ENCODE data around the gene DHX35. TPM values are rescaled to one million over a fixed set of nuclear protein-coding genes. Genes with fewer than 3 reads are reported as not detected.

Gene DHX35
- polyA plus RNA-seq, 1 donor from 2014 or later: 21.3 TPM

GRCh38 chr20:38935285-38935684, 26.9 kb upstream of the DHX35 start:
- H3K27me3 ChIP-seq (ENCODE audit: insufficient read depth, low read depth, low read length): no peaks in the 10 kb centered on the region
- H3F3A ChIP-seq (ENCODE audit: insufficient read depth, low read length, poor library complexity, severe bottlenecking): no peaks in the 10 kb centered on the region
- no peaks in the 10 kb centered on the region for H3K9me2 ChIP-seq (ENCODE audit: insufficient read depth, low read length)
- no peaks in the 10 kb centered on the region for H3K36me3 ChIP-seq (ENCODE audit: insufficient read depth, low read length)
- no peaks in the 10 kb centered on the region for H3K9me3 ChIP-seq (ENCODE audit: low read length)
- H3K4me3 ChIP-seq (ENCODE audit: low read length): no peak overlapping the region
- H2AFZ ChIP-seq (ENCODE audit: low read depth, low read length): no peak overlapping the region
- H4K20me1 ChIP-seq (ENCODE audit: insufficient read depth): no peaks in the 10 kb centered on the region
- peaks cover 14% of the 10 kb centered on the region for H3K79me2 ChIP-seq (replicated peaks; ENCODE audit: insufficient read depth, low read length)
- no peak overlapping the region for H3K4me2 ChIP-seq (ENCODE audit: low read length)
- no peak for TF ChIP-seq MXI1 (conservative IDR thresholded peaks at IDR 0.05; ENCODE audit: poor library complexity, severe bottlenecking)
- no peak overlapping the region for H3K27ac ChIP-seq (ENCODE audit: low read length)
- no peak overlapping the region for H3K9ac ChIP-seq (ENCODE audit: low read length)

DNA sequence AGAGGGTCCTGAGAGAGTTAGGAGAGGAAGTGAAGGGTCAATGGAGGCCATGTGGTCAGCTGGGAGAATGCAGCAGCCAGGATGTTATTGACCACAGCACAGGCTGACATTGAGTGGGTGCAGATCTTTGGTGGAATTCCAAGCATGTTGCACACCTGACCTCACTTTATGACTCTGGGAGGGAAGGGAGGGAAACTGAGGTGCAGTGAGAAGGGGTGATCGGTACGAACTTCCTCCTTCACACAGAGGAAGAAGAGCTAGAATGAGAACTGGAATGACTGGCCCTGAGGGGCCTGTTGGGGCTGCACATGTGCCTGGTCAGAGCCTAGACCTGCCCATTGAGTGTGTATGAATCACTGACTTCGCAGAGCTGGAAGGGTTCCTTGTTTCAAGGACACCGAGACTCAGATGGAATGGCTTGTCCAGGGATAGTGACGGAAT, 26.2 kb upstream of the DHX35 start:
- no peaks in the 10 kb centered on the region for H3K9me2 ChIP-seq (ENCODE audit: insufficient read depth, low read length)
- H4K20me1 ChIP-seq (ENCODE audit: insufficient read depth): no peaks in the 10 kb centered on the region
- TF ChIP-seq, protein P1, sequence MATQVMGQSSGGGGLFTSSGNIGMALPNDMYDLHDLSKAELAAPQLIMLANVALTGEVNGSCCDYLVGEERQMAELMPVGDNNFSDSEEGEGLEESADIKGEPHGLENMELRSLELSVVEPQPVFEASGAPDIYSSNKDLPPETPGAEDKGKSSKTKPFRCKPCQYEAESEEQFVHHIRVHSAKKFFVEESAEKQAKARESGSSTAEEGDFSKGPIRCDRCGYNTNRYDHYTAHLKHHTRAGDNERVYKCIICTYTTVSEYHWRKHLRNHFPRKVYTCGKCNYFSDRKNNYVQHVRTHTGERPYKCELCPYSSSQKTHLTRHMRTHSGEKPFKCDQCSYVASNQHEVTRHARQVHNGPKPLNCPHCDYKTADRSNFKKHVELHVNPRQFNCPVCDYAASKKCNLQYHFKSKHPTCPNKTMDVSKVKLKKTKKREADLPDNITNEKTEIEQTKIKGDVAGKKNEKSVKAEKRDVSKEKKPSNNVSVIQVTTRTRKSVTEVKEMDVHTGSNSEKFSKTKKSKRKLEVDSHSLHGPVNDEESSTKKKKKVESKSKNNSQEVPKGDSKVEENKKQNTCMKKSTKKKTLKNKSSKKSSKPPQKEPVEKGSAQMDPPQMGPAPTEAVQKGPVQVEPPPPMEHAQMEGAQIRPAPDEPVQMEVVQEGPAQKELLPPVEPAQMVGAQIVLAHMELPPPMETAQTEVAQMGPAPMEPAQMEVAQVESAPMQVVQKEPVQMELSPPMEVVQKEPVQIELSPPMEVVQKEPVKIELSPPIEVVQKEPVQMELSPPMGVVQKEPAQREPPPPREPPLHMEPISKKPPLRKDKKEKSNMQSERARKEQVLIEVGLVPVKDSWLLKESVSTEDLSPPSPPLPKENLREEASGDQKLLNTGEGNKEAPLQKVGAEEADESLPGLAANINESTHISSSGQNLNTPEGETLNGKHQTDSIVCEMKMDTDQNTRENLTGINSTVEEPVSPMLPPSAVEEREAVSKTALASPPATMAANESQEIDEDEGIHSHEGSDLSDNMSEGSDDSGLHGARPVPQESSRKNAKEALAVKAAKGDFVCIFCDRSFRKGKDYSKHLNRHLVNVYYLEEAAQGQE (IDR thresholded peaks at IDR 0.05; ENCODE audit: borderline replicate concordance): no peak
- TF ChIP-seq, protein P2, sequence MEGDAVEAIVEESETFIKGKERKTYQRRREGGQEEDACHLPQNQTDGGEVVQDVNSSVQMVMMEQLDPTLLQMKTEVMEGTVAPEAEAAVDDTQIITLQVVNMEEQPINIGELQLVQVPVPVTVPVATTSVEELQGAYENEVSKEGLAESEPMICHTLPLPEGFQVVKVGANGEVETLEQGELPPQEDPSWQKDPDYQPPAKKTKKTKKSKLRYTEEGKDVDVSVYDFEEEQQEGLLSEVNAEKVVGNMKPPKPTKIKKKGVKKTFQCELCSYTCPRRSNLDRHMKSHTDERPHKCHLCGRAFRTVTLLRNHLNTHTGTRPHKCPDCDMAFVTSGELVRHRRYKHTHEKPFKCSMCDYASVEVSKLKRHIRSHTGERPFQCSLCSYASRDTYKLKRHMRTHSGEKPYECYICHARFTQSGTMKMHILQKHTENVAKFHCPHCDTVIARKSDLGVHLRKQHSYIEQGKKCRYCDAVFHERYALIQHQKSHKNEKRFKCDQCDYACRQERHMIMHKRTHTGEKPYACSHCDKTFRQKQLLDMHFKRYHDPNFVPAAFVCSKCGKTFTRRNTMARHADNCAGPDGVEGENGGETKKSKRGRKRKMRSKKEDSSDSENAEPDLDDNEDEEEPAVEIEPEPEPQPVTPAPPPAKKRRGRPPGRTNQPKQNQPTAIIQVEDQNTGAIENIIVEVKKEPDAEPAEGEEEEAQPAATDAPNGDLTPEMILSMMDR (IDR thresholded peaks at IDR 0.05; ENCODE audit: poor library complexity, severe bottlenecking): no peak
- TF ChIP-seq EZH2 (IDR thresholded peaks at IDR 0.05; ENCODE audit: borderline replicate concordance, insufficient read depth, low read length, poor library complexity, severe bottlenecking): no peak
- no peak for TF ChIP-seq RAD21 (conservative IDR thresholded peaks at IDR 0.05)
- TF ChIP-seq MXI1 (conservative IDR thresholded peaks at IDR 0.05; ENCODE audit: poor library complexity, severe bottlenecking): no peak
- no peak for TF ChIP-seq EP300 (conservative IDR thresholded peaks at IDR 0.05; ENCODE audit: poor library complexity, severe bottlenecking)
- TF ChIP-seq TAF1 (IDR thresholded peaks at IDR 0.05; ENCODE audit: low read depth): no peak
- H3F3A ChIP-seq (ENCODE audit: insufficient read depth, low read length, poor library complexity, severe bottlenecking): no peaks in the 10 kb centered on the region
- no peak overlapping the region for H3K9ac ChIP-seq (ENCODE audit: low read length)
- no peaks in the 10 kb centered on the region for H3K27me3 ChIP-seq (ENCODE audit: insufficient read depth, low read depth, low read length)
- H3K79me2 ChIP-seq (replicated peaks; ENCODE audit: insufficient read depth, low read length): peaks cover 12% of the 10 kb centered on the region
- H3K4me3 ChIP-seq (ENCODE audit: low read length): no peak overlapping the region
- H2AFZ ChIP-seq (ENCODE audit: low read depth, low read length): no peak overlapping the region
- H3K9me3 ChIP-seq (ENCODE audit: low read length): no peaks in the 10 kb centered on the region
- no peaks in the 10 kb centered on the region for H3K36me3 ChIP-seq (ENCODE audit: insufficient read depth, low read length)
- no peak overlapping the region for H3K4me2 ChIP-seq (ENCODE audit: low read length)
- H3K27ac ChIP-seq (ENCODE audit: low read length): no peak overlapping the region

- H3K79me2 ChIP-seq (replicated peaks; ENCODE audit: insufficient read depth, low read length): peaks cover 12% of the 10 kb centered on the region
These were observed 25.1 kb upstream of the DHX35 start for GRCh38 chr20:38937000-38937399.

More at GRCh38 chr20:38937000-38937399, 25.1 kb upstream of the DHX35 start:
- H3K36me3 ChIP-seq (ENCODE audit: insufficient read depth, low read length): no peaks in the 10 kb centered on the region
- H4K20me1 ChIP-seq (ENCODE audit: insufficient read depth): no peaks in the 10 kb centered on the region
- no peak overlapping the region for H3K9ac ChIP-seq (ENCODE audit: low read length)
- no peaks in the 10 kb centered on the region for H3K27me3 ChIP-seq (ENCODE audit: insufficient read depth, low read depth, low read length)
- no peaks in the 10 kb centered on the region for H3K9me2 ChIP-seq (ENCODE audit: insufficient read depth, low read length)
- TF ChIP-seq, protein P1 (IDR thresholded peaks at IDR 0.05; ENCODE audit: borderline replicate concordance): no peak
- TF ChIP-seq, protein P2 (IDR thresholded peaks at IDR 0.05; ENCODE audit: poor library complexity, severe bottlenecking): no peak
- TF ChIP-seq SMC3 (conservative IDR thresholded peaks at IDR 0.05; ENCODE audit: poor library complexity): no peak
- TF ChIP-seq RAD21 (conservative IDR thresholded peaks at IDR 0.05): no peak
- no peak for TF ChIP-seq POLR2AphosphoS5 (IDR thresholded peaks at IDR 0.05)
- TF ChIP-seq EZH2 (IDR thresholded peaks at IDR 0.05; ENCODE audit: borderline replicate concordance, insufficient read depth, low read length, poor library complexity, severe bottlenecking): no peak
- TF ChIP-seq EP300 (conservative IDR thresholded peaks at IDR 0.05; ENCODE audit: poor library complexity, severe bottlenecking): no peak
- no peak for TF ChIP-seq TAF1 (IDR thresholded peaks at IDR 0.05; ENCODE audit: low read depth)
- no peak for TF ChIP-seq MXI1 (conservative IDR thresholded peaks at IDR 0.05; ENCODE audit: poor library complexity, severe bottlenecking)
- H3F3A ChIP-seq (ENCODE audit: insufficient read depth, low read length, poor library complexity, severe bottlenecking): no peaks in the 10 kb centered on the region
- no peak overlapping the region for H2AFZ ChIP-seq (ENCODE audit: low read depth, low read length)
- H3K4me3 ChIP-seq (ENCODE audit: low read length): no peak overlapping the region
- no peak overlapping the region for H3K4me2 ChIP-seq (ENCODE audit: low read length)
- H3K9me3 ChIP-seq (ENCODE audit: low read length): no peaks in the 10 kb centered on the region
- H3K27ac ChIP-seq (ENCODE audit: low read length): no peak overlapping the region

All from neural cell (in vitro differentiated cells).